Rectal smooth muscle tissue (tissue), 1 donor: ENCODE measurements around the gene LRRC8E.

ENCODE experiments used
- H3K27ac ChIP-seq: one replicate; pipeline ENCODE4 v1.7.0; 2013; ENCODE audit warnings: low read depth, low read length, inconsistent platforms
- H3K27me3 ChIP-seq: one replicate; pipeline ENCODE4 v1.7.0; 2013; ENCODE audit warnings: low read length; ENCODE audit not compliant: control insufficient read depth, insufficient read depth
- H3K36me3 ChIP-seq: one replicate; pipeline ENCODE4 v1.7.0; 2013; ENCODE audit warnings: low read length; ENCODE audit not compliant: control insufficient read depth, insufficient read depth
- H3K4me1 ChIP-seq: one replicate; pipeline ENCODE4 v1.7.0; 2013; ENCODE audit warnings: low read length; ENCODE audit not compliant: control insufficient read depth, insufficient read depth
- H3K4me3 ChIP-seq: one replicate; pipeline ENCODE4 v1.7.0; 2013; ENCODE audit warnings: low read length
- H3K9ac ChIP-seq: one replicate; pipeline ENCODE4 v1.7.0; 2013; ENCODE audit warnings: low read length

The LRRC8E gene

GRCh38 chr19:7933828-7934725 lies 45.8 kb downstream of the LRRC8E start:
- no peak overlapping the region for H3K4me3 ChIP-seq
- H3K36me3 ChIP-seq = peaks cover 29% of the 10 kb centered on the region
- no peaks in the 10 kb centered on the region for H3K27me3 ChIP-seq
- no peak overlapping the region for H3K27ac ChIP-seq
- no peak overlapping the region for H3K9ac ChIP-seq
- peaks cover 24% of the 10 kb centered on the region for H3K4me1 ChIP-seq

- Histone ChIP-seq H3K9ac (no peak overlapping the region), H3K36me3 (peaks cover 27% of the 10 kb centered on the region), H3K4me1 (peaks cover 18% of the 10 kb centered on the region), H3K27ac (no peak overlapping the region), H3K4me3 (no peak overlapping the region), H3K27me3 (no peaks in the 10 kb centered on the region)
These were observed 46.5 kb downstream of the LRRC8E start for GRCh38 chr19:7934766-7935165.

DNA sequence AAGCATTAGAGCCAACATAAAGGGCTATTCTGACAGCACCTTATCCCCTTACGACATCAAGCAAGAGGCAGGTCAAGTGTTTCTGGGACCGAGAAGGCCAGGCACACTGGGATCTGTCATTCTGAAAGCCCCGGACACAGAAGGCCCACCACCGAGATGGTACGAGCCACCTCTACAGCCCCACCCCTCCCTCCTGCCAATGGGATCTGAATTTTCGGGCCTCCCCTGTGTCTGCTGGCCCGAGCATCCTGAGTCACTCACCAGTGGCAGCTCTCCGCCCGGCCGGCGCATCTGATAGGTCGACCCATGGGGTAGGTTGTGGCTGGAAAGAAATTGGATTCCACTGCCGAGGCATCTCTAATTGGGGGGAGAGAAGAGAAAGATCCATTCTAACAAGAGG lies 52.5 kb downstream of the LRRC8E start:
- Histone ChIP-seq H3K4me1 (no peaks in the 10 kb centered on the region), H3K9ac (no peak overlapping the region), H3K27me3 (no peaks in the 10 kb centered on the region), H3K4me3 (no peak overlapping the region), H3K27ac (no peak overlapping the region), H3K36me3 (peaks cover 13% of the 10 kb centered on the region)

DNA sequence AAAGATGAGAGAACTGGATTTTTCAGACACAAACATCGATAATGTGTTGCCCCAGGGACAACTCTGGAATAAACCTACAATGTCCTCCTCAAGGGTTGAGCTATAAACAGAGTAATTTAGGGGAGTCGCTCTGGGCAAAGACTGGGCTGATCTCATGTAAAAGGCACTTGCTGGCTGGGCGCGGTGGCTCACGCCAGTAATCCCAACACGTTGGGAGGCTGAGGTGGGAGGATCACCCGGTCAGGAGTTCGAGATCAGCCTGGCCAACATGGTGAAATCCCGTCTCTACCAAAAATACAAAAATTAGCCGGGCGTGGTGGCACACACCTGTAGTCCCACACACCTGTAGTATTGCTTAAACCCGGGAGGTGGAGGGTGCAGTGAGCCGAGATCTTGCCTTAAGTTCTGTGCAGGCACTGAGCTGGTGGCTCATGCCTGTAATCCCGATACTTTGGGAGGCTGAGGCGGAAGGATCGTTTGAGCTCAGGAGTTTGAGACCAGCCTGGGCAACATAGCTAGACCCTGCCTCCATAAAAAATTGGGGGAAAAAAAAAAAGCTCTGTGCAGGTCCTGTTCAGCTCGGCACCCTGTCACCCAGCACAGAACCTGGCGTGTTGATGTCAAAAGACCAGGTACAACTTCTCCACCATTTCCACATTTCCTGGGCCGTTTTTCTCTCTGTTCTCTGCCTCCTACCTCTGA lies 53.7 kb downstream of the LRRC8E start:
- H3K9ac ChIP-seq = no peak overlapping the region
- peak overlapping the region; percentile 62 for H3K4me3 ChIP-seq
- no peak overlapping the region for H3K27ac ChIP-seq

GRCh38 chr19:7942981-7943443 lies 54.7 kb downstream of the LRRC8E start:
- Histone ChIP-seq H3K4me1 (no peaks in the 10 kb centered on the region), H3K9ac (peak overlapping the region; percentile 26), H3K36me3 (peaks cover 10% of the 10 kb centered on the region), H3K27me3 (no peaks in the 10 kb centered on the region), H3K4me3 (peak overlapping the region; percentile 62), H3K27ac (peak overlapping the region; percentile 84)

More for the DNA sequence above, 53.7 kb downstream of the LRRC8E start:
- Histone ChIP-seq H3K4me1 (no peaks in the 10 kb centered on the region), H3K27me3 (no peaks in the 10 kb centered on the region), H3K36me3 (peaks cover 10% of the 10 kb centered on the region)

GRCh38 chr19:7943444-7944176 lies 55.3 kb downstream of the LRRC8E start, which contains the start of gene TIMM44:
TIMM44 (minus strand) TSS chr19:7943666; CDS start chr19:7943651, 15 bp downstream.
- Histone ChIP-seq H3K36me3 (peaks cover 9% of the 10 kb centered on the region), H3K9ac (peak within 1 kb of the TSS; percentile 56), H3K27me3 (no peaks in the 10 kb centered on the region), H3K4me3 (peak within 1 kb of the TSS; percentile 98), H3K4me1 (no peaks in the 10 kb centered on the region), H3K27ac (peak within 1 kb of the TSS; percentile 84)

DNA sequence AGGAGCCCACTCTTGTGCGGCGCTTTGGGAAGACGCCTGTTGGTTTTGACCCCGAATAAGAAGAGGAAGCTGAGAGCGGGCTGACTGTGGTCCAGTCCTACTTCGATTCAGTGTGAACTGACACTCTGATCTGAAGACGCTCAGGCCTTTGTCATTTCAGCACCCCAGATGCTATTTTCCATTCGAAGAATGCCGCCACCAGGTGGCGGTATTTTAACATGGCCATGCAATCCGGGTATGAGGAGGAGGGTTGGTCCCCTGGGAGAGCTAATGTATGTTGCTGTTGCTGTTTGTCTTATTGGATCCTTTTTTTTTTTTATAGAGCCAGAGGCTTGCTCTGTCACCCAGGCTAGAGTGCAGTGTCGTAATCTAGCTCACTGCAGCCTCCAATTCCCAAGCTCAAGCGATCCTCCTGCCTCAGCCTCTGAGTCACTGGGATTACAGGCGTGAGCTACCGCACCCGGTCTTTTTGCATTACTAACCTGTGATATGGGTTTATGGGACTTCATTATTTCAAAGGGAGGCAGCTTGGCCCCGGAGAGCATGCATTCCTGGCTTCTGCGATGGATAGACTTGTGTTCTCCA lies 56.0 kb downstream of the LRRC8E start:
- Histone ChIP-seq H3K36me3 (peaks cover 9% of the 10 kb centered on the region), H3K27ac (peak overlapping the region; percentile 81), H3K4me1 (no peaks in the 10 kb centered on the region), H3K9ac (peak overlapping the region; percentile 56), H3K4me3 (peak overlapping the region; percentile 98), H3K27me3 (no peaks in the 10 kb centered on the region)

DNA sequence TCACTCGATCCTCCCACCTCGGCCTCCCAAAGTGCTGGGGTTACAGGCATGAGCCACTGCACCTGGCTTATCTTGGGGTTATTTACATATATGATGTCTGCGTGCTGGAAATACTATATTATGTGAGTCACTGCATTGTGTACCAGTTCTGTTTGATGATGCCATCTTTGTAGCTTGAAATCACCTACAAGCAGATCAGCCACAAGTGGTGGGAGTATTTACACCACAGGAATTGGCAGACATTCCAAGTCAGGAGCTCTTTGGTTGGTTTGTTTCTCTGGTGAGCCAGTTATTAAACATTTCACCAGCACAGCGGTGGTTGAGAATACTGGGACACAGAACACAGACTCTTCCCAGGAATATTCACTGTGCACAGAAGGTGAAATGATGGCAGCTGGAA lies 59.6 kb downstream of the LRRC8E start:
- no peak overlapping the region for H3K27ac ChIP-seq
- no peaks in the 10 kb centered on the region for H3K27me3 ChIP-seq
- no peak overlapping the region for H3K9ac ChIP-seq
- H3K4me1 ChIP-seq = no peaks in the 10 kb centered on the region
- no peak overlapping the region for H3K4me3 ChIP-seq
- H3K36me3 ChIP-seq = no peaks in the 10 kb centered on the region
